Natural killer cell (primary cell): ENCODE measurements around the gene DUSP10. TPM values are rescaled to one million over a fixed set of nuclear protein-coding genes. Genes with fewer than 3 reads are reported as not detected.

Experiments
- ATAC-seq, 3 donors: fragments of 150-1000 bp in 2 of 3; fragments of 200-7000 bp in 1 of 3; cut with Tn5 transposase; 1 replicate in 1 of 3; 2 replicates in 2 of 3; pipeline ENCODE4 v1.10.0; 2021; ENCODE audit warnings: mild to moderate bottlenecking in 2 of 3, moderate library complexity in 2 of 3
- DNase-seq, 2 donors: peaks; one replicate each; pipeline versions ENCODE4 v3.0.0 to v3.0.0-alpha.2; 2013 to 2021; ENCODE audit warnings: mixed read lengths in 1 of 2
- H3K27ac ChIP-seq: one replicate; pipeline ENCODE4 v1.5.1; 2013; ENCODE audit warnings: mild to moderate bottlenecking, low read length
- H3K27me3 ChIP-seq: one replicate; pipeline ENCODE4 v1.6.1; 2013; ENCODE audit warnings: low read length; ENCODE audit not compliant: control insufficient read depth, insufficient read depth
- H3K36me3 ChIP-seq: one replicate; pipeline ENCODE4 v1.6.1; 2013; ENCODE audit warnings: low read length; ENCODE audit not compliant: control insufficient read depth, insufficient read depth
- H3K4me1 ChIP-seq: one replicate; pipeline ENCODE4 v1.6.1; 2013; ENCODE audit warnings: low read length; ENCODE audit not compliant: control insufficient read depth, insufficient read depth
- H3K4me3 ChIP-seq: one replicate; pipeline ENCODE4 v1.5.1; 2013; ENCODE audit warnings: low read length
- H3K9me3 ChIP-seq: one replicate; pipeline ENCODE4 v1.6.1; 2013; ENCODE audit warnings: low read length; ENCODE audit not compliant: control insufficient read depth, insufficient read depth
- H3K27ac Mint-ChIP-seq, 2 donors: one replicate each; pipeline ENCODE4 v1.8.0; 2022; ENCODE audit warnings: mild to moderate bottlenecking in 2 of 2, mixed read lengths in 2 of 2, moderate library complexity in 1 of 2
- H3K27me3 Mint-ChIP-seq, 2 donors: one replicate each; pipeline ENCODE4 v1.8.0; 2022; ENCODE audit warnings: low read depth in 2 of 2, mixed read lengths in 2 of 2
- H3K36me3 Mint-ChIP-seq: one replicate; pipeline ENCODE4 v1.8.0; 2022; ENCODE audit warnings: mixed read lengths
- H3K4me1 Mint-ChIP-seq, 2 donors: one replicate each; pipeline ENCODE4 v1.8.0; 2022; ENCODE audit warnings: mixed read lengths in 2 of 2
- H3K4me3 Mint-ChIP-seq: one replicate; pipeline ENCODE4 v1.8.0; 2022; ENCODE audit warnings: mild to moderate bottlenecking, moderate library complexity, mixed read lengths
- H3K9me3 Mint-ChIP-seq, 2 donors: one replicate each; pipeline ENCODE4 v1.8.0; 2022; ENCODE audit warnings: mixed read lengths in 2 of 2
- WGBS: methylation state at CpG from one replicate; pipeline ENCODE4 v1.1.7; 2013; ENCODE audit warnings: missing lambda C conversion rate; ENCODE audit not compliant: insufficient coverage; 5-methylcytosine and 5-hydroxymethylcytosine counted together
- intact Hi-C: fragments of 100-400 bp; cut with micrococcal nuclease; formaldehyde crosslinking; loops from one replicate; pipeline ENCODE4 v1.14.2; 2022
- total RNA-seq, 4 donors: library from RNA; stranded (reverse); fragments of 120-200 nt in 1 of 4; gene quantifications; one replicate each; pipeline versions ENCODE4 v1.2.3 to v1.2.4, GENCODE V29; 2013 to 2022
- TF ChIP-seq, protein P1 (sequence below): fragments of 200-600 bp; IDR thresholded peaks from one replicate; pipeline ENCODE4 v1.8.0; 2022; ENCODE audit warnings: antibody characterized with exemption

The DUSP10 gene
- total RNA-seq, 3 donors from 2014 or later (not counting 1 experiment from before 2014, with no cell fraction given), result 109 to 231 (median 210) TPM

DNA sequence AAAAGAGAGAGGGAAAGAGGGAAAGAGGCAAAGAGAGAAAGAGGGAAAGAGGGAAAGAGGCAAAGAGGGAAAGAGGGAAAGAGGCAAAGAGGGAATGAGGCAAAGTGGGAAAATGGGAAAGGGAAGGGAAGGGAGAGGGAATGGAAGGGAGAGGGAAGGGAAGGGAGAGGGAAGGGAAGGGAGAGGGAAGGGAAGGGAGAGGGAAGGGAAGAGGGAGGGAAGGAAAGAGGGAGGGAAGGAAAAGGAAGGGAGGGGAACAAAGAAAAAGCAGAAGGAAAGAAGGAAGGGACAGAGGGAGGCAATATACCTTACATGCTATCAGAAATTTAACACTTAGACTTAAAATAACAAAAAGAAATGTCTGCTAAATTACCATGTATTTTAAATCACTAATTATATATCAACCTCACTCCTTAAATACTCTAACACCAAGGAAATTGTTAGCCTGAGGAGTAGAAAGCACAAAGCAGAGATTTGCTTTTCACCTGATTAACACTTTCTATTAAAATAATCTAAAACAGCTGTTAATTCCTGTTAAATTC is 41.8 kb downstream of the DUSP10 start:
- peaks cover 18 to 24% of the 10 kb centered on the region in 2 donors for H3K4me1 Mint-ChIP-seq

DNA sequence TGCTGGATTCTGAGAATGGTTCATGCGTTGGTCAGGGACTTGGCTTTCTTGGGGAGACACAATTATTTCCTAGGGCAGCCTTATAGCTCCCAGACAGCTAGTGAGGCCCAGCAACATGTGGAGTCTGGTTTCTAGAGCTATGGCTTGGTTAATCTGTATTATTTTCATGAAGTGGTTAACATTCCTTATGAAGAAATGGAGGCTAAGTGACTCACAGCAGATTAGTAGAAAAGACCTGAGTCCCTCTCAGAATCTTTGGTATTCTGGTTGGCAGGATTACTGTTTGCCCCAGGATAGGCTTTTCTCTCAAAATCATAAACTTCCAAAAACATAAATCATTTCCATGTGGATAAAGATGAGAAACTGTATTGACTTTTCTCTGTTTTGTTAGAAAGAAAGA is 42.3 kb downstream of the DUSP10 start:
- no peak for ATAC-seq
- no peak for DNase-seq
- H3K9me3 ChIP-seq, result no peaks in the 10 kb centered on the region
- H3K36me3 Mint-ChIP-seq, result peaks cover 13% of the 10 kb centered on the region
- no peaks in the 10 kb centered on the region for H3K27me3 ChIP-seq
- TF ChIP-seq, protein P1, sequence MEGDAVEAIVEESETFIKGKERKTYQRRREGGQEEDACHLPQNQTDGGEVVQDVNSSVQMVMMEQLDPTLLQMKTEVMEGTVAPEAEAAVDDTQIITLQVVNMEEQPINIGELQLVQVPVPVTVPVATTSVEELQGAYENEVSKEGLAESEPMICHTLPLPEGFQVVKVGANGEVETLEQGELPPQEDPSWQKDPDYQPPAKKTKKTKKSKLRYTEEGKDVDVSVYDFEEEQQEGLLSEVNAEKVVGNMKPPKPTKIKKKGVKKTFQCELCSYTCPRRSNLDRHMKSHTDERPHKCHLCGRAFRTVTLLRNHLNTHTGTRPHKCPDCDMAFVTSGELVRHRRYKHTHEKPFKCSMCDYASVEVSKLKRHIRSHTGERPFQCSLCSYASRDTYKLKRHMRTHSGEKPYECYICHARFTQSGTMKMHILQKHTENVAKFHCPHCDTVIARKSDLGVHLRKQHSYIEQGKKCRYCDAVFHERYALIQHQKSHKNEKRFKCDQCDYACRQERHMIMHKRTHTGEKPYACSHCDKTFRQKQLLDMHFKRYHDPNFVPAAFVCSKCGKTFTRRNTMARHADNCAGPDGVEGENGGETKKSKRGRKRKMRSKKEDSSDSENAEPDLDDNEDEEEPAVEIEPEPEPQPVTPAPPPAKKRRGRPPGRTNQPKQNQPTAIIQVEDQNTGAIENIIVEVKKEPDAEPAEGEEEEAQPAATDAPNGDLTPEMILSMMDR, result no peak
- peaks cover 13% of the 10 kb centered on the region for H3K4me1 ChIP-seq
- H3K36me3 ChIP-seq, result peaks cover 32% of the 10 kb centered on the region
- no peaks in the 10 kb centered on the region for H3K9me3 Mint-ChIP-seq
- H3K27ac ChIP-seq, result no peak overlapping the region
- H3K27ac Mint-ChIP-seq, result peak overlapping the region in 1 of 2 donors; percentile 52
- H3K4me3 ChIP-seq, result no peak overlapping the region
- intact Hi-C loops, result no loop called here
- no peak overlapping the region for H3K4me3 Mint-ChIP-seq
- H3K27me3 Mint-ChIP-seq, result no peaks in the 10 kb centered on the region
- WGBS, result 100% methylated on average over 1 of the region's 1 CpG
- peaks cover 18 to 24% of the 10 kb centered on the region in 2 donors for H3K4me1 Mint-ChIP-seq

More for the DNA sequence above, 41.8 kb downstream of the DUSP10 start:
- no peaks in the 10 kb centered on the region for H3K27me3 Mint-ChIP-seq
- no peak for ATAC-seq
- H3K27ac Mint-ChIP-seq, result no peak overlapping the region
- intact Hi-C loops, result no loop called here
- Histone ChIP-seq H3K27ac (no peak overlapping the region), H3K9me3 (no peaks in the 10 kb centered on the region), H3K4me1 (peaks cover 13% of the 10 kb centered on the region), H3K36me3 (peaks cover 35% of the 10 kb centered on the region), H3K4me3 (no peak overlapping the region), H3K27me3 (no peaks in the 10 kb centered on the region)
- peak overlapping the region; percentile 17 for H3K4me3 Mint-ChIP-seq
- H3K36me3 Mint-ChIP-seq, result peaks cover 13% of the 10 kb centered on the region
- TF ChIP-seq, protein P1, result no peak
- no peak for DNase-seq
- no peaks in the 10 kb centered on the region for H3K9me3 Mint-ChIP-seq

DNA sequence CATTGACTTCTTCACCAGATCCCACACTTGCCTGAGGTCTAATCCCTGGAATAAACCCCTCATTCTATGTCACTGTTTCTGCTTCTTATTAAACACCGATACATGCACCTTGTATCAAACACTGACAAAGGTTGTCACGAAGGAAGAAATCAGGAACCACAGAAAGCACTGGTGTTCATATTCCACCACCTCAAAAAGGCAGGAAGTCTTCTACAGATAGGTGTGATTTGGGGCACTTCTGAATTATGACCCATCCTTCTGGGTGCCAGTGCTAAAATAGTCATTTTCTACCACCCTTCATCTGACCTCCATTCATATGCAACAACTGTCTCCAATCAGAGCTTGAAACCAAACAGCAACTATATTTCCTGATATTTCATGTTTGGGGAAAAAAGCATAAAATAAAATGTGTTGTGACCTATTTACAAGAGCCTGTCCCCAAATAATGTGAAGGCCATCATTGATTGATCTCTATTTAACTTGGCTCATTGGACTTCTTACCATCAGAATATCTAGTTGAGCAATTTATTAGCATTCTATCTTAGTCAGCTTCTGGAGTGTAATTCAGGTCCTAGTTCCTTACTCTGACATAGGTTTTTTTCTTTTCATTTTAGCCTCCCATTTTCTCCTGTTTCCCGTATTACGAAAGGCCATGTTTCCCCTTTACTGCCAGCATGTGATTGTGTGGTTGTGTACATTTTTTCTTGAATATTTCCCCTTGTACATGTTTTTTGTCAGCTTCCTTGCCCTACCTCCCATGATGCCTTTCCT is 43.1 kb downstream of the DUSP10 start:
- DNase-seq (no peak), ATAC-seq (peak in 2 of 3 donors; percentile 46 to 72)
- peak overlapping the region; percentile 2 to 52 for H3K27ac Mint-ChIP-seq
- H3K4me3 Mint-ChIP-seq, result peak overlapping the region; percentile 5
- H3K9me3 Mint-ChIP-seq, result no peaks in the 10 kb centered on the region
- Histone ChIP-seq H3K36me3 (peaks cover 28% of the 10 kb centered on the region), H3K27ac (no peak overlapping the region), H3K9me3 (no peaks in the 10 kb centered on the region), H3K4me1 (peaks cover 13% of the 10 kb centered on the region), H3K4me3 (no peak overlapping the region), H3K27me3 (no peaks in the 10 kb centered on the region)
- TF ChIP-seq, protein P1, result no peak
- H3K4me1 Mint-ChIP-seq, result peaks cover 18 to 24% of the 10 kb centered on the region in 2 donors
- H3K36me3 Mint-ChIP-seq, result peaks cover 13% of the 10 kb centered on the region
- no peaks in the 10 kb centered on the region for H3K27me3 Mint-ChIP-seq
- intact Hi-C loops, result no loop called here
- 14% methylated on average over 1 of the region's 4 CpGs for WGBS
